Stimulated activated naive CD8-positive, alpha-beta T cell treated with anti-CD3 and anti-CD28 coated beads, Interleukin-15, Interleukin-2, amounts not matched to agents 100 U/mL and 50 U/mL, for 24 hours (primary cell): ENCODE measurements around the gene CX3CR1.
"Not testable (repeated sequence)": the region's sequence is repeated elsewhere in the genome, so short reads cannot be mapped to it uniquely, and the experiment has no call there.

ENCODE experiments used
- ATAC-seq: fragments of 150-1000 bp; cut with Tn5 transposase; one replicate; pipeline ENCODE4 v1.10.0; 2021
- DNase-seq: peaks from one replicate; pipeline ENCODE4 v3.0.0; 2021

Gene CX3CR1, protein sequence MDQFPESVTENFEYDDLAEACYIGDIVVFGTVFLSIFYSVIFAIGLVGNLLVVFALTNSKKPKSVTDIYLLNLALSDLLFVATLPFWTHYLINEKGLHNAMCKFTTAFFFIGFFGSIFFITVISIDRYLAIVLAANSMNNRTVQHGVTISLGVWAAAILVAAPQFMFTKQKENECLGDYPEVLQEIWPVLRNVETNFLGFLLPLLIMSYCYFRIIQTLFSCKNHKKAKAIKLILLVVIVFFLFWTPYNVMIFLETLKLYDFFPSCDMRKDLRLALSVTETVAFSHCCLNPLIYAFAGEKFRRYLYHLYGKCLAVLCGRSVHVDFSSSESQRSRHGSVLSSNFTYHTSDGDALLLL

DNA sequence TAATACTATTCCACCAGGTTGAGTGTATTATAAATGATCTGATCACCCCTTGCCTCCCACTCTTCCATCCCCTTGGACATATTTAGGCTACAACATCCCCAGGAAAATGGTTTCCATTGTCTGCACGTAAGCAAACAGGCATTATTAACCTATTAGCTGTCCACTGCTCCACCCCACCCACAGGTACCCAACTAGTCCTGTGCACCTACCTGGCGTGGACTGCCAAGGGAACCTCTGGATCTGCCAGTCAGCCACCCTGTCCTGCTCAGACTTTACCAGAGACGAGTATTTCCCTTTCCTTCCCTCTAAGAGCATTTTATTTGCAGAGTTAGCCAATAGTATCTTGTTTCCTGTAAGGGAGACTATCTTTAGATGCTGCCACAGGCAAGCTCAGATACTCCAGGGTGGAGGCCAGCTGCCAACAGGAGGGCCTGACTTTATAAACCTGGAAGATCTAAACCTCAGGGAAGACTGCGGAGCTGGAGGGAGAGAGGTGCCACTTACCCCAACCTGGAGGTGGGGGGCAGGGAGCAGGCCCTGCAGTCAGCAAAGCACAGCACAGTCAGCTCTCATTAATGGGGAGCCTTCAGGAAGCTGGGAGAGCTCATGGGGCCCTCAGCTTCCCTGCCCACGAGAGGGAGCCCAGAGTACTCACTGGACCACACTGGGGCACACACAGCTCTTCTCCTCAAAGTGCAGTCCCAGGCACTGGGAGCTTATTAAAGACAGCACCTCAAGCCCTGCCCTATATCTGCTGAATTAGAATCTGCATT is at the start of gene CX3CR1:
TSS of gene CX3CR1 (minus strand) at position 292 of the 773 bp plus-strand sequence. CDS start 13,527 bp downstream, outside the sequence.
- ATAC-seq, result no peak
- no peak for DNase-seq

DNA sequence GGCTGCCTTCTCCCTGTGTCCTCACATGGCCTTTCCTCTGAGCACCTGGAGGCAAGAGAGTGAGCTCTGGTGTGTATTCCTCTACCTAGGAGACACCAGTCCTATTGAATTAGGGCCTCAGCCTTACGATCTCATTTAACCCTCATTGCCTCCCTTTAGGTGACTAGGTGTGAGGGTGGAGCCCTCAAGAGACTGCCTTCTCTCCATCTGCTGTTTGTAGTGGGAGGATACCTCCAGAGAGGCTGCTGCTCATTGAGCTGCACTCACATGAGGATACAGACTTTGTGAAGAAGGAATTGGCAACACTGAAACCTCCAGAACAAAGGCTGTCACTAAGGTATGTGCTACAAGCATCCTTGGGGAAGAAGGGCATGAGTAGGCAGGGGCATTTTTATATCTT is 49.7 kb upstream of the CX3CR1 start, which contains the start of gene CCR8:
TSS of gene CCR8 (plus strand) at position 217 of the 400 bp plus-strand sequence. CDS start 2,623 bp downstream, outside the sequence.
- ATAC-seq (no peak), DNase-seq (no peak)

DNA sequence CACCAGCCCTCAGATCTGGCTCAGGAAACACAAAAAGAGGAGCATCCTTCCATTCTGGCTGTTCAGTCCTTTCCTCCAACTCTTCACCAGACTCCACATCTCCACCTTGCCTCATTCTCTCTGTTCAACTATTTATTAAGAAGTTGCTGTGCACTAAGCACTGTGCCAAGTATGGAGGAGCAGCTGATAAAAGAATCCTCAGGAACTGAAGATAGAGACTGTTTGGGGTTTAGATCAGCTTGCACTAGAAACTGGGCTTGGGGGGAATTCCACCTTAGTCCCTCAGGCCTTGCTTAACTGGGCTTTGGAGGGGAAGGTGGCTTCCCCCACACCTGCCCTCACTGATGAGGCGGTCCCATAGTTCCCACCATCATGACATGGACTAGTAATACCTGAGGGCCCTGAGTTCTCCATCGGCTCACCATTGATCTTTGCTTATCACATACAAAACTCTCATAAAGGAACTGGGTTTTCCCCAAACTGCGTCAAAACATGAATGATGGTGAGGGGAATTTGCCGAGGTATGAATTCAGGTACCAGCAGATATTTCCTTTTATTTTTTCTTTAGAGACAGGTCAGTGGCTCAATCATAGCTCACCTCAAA is 48.0 kb upstream of the CX3CR1 start:
- DNase-seq, result no peak
- ATAC-seq, result peak; percentile 62

DNA sequence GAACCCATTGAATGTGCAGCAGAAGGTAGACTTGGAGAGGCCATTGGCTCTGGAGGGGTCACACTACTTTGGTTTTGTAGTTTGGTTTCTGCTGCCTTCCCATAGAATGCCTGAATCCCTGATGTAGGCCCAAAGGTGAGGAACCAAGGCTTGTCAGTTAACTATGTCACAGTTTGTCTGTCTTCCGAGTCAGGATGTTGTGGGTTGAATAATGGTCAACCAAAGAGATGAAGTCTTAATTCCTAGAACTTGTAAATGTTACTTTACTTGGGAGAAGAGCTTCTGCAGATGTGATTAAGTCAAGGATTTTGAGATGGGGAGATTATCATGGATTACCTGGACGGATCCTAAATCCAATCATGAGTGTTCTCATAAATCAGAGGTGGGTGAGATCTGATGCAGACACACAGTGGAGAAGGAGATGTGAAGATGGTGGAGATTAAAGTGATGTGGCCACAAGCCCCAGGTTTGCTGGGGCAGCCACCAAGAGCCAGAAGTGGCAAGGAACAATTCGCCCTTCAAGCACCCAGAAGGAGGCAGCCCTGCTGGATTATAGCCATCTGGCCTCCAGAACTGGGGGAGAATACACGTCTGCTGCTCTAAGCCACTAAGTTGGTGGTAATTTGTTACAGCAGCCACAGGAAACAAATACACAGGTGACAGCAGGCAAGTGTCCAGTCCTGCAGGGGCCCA is 47.4 kb upstream of the CX3CR1 start:
- ATAC-seq (no peak), DNase-seq (no peak)

DNA sequence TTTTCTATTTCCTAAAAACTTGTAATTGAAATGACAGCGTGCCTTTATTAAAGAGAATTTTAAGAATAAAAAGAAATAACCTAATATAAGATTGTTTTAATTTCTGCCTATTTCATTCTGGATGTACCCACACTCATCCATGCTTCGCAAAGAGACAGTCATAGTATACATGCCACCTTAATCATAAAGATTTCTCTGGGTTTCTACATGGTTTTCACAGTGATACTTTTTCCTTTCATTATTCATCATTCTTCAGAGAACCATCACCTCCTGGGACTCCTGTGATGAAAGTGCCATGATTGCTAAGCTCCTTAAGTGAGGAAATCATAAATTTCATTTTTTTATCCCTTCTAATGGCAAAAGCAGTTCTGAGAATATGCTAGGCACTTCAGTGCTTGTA is 45.4 kb upstream of the CX3CR1 start:
- ATAC-seq (peak; percentile 57), DNase-seq (no peak)

DNA sequence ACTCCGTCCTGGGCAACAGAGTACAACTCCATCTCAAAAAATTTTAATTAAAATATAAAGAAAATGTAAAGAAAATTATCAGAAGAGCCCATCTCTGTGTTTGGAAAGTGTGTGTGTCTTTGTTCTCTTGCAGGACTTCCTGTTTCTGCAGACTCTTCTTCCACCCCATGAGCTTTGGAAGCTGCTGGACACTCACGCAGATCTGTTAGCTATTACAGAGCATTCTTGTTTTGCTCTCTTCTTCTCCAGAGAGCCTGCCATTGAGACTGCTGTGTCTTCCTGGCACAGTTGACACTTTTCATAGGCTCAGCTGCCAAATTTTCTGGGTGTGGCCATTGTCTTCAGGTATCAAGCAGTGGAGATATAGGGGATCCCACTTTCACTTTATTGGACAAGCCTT is 43.7 kb upstream of the CX3CR1 start:
- DNase-seq (no peak), ATAC-seq (no peak)

DNA sequence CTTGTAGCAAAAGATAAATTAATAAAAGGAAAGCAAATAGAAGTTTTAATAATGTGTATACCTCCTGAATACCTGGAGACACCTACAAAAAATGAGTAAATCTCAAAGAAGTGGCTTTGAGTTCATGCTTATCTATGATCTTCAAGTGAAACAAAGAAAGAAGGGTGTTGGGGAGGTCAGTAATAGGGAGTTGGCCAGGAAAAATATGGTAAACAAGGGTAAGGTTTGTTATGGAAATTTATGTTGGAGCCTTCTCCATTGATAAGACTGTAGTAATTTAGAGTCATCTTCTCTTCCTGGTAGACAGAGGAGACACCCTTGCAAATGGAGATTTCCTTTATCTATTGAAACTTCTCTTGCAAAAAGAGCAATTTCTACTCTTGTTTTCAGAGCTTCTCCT is 43.1 kb upstream of the CX3CR1 start:
- no peak for DNase-seq
- ATAC-seq, result no peak

DNA sequence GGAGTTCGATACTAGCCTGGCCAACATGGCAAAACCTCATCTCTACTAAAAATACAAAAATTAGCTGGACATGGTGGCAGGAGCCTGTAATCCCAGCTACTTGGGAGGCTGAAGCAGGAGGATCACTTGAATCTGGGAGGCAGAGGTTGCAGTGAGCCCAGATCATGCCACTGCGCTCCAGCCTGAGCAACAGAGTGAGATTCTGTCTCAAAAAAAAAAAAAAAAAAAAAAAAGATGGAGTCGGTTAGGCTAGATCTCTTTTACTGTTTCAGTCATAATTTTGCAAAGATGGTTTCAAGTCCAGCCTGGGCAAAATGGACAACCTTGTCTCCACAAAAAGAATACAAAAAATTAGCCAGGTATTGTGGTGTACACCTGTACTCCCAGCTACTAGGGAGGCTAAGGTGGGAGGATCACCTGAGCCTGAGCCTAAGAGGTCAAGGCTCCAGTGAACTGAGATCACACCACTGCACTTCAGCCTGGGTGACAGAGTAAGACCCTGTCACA is 42.4 kb upstream of the CX3CR1 start:
- not testable (repeated sequence) for ATAC-seq, DNase-seq

DNA sequence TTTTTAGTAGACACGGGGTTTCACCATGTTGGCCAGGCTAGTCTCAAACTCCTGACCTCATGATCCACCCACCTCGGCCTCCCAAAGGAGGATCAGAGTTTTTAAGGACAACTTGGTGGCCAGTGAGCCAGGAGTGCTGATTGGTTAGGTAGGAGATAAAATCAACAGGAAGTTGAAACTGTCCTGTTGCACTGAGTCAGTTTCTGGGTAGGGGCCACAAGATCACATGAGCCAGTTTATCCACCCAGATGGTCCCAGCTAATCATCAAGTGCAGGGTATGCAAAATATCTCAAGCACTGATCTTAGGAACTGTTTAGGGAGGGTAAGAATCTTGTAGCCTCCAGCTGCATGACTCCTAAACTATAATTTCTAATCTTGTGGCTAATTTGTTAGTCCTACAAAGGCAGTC is 41.7 kb upstream of the CX3CR1 start:
- DNase-seq, result not testable (repeated sequence)
- ATAC-seq, result peak; percentile 74

DNA sequence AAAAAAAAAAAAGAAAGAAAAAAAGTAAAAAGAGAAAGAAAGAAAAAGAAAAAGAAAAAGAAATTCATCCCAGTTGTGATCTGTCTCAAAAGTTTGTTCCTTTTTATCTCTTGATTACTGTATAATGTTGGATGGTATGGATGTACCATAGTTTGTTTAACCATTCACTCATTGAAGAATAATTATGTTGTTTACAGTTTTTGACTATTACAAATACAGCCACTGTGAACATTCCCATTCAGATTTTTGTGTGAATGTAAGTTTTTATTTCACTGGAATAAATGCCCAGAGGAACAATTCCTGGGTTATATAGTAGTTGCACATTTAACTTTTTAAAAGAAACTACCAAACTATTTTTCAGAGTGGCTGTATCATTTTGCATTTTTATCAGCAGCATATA is 39.4 kb upstream of the CX3CR1 start:
- ATAC-seq (no peak), DNase-seq (no peak)

DNA sequence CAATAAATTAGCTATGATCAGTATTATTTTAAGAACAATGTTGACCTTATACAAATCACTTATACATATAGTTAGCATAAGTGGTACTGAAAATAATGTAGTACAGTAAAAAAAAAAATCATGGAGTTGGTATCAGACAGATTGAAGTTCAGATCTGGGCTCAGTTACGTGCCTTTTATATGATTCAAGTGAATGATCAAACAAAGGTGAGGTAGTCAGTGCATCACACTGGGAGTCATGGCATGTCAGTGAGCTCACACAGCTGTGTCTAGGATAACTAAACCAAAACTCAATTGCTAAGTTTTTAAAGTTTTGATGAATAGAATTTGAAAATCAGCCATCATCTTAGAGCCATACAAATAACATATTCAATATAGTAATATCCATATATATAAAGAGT is 38.5 kb upstream of the CX3CR1 start:
- ATAC-seq (no peak), DNase-seq (no peak)

DNA sequence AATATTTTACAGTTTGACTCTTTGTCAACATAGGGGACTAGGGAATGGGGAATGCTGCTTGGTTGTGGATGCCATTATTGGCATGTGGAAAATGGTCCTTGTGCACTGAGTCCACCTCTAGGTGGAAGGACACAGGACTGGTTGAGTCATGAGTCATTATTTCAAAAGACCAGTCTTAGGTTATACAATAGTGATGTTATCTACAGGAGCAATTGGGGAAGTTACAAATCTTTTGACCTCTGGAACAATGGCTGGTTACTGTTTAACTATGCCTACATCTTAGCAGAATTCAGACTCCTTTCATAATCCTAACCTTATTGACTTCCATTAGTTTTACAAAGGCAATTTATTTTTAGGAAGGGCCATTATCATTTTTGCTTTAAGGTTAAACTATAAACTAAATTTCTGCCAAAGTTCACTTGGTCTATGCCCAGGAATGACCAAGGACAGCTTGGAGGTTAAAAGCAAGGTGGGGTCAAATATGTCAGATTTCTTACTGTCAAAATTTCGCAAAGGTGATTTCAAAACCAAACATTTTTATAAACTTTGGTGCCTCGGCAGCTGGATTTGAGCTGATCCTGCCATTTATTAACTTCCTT is 37.8 kb upstream of the CX3CR1 start:
- no peak for DNase-seq
- ATAC-seq, result no peak

DNA sequence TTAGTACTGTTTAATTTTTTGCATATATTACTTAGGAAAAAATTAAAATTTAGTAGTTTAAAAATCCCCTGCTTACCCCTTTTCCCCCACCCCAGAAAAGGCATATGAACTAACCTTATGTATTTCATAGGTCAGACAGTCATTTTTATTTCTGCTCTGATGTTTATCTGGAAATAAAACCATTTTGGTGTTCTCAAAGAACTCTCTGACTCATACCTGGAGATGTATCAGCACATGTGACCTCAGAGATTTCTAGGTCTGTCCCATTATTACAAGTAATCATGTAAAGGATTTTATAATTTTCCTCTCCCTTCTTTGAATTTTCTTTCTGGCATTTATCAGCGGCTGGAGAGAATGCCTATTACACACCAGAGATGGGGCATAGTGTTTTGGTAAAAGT is 35.6 kb upstream of the CX3CR1 start:
- peak; percentile 63 for ATAC-seq
- DNase-seq, result no peak

DNA sequence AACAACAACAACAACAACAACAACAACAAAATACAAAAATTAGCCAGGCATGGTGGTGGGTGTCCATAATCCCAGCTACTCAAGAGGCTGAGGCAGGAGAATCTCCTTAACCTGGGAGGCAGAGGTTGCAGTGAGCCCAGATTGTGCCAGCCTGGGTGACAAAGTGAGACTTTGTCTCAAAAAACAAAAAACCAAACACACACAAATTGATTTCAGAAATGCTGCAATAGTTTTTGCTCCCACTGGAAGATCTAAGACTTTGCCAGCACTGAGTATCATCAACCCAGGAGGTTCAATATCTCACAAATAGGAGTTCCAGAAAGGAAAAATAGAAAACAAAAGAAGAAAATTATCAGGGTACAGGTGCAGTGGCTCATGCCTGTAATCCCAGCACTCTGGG is 33.5 kb upstream of the CX3CR1 start:
- no peak for DNase-seq
- no peak for ATAC-seq

DNA sequence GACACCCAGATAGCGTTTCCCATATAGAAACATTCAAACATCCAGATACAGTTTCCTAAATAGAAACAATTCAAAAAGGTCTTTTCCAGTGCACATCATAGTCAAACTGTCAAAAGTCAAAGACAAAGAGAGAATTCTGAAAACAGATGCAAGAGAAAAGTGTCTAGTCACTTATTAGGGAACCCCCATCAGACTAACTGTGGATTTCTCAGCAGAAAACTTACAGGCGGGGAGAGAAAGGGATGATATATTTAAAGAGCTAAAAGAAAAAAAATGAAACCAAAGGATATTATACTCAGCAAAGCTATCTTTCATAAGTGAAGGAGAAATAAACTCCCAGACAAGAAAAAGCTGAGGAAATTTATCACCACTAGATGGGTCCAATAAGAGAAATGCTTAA is 22.3 kb upstream of the CX3CR1 start:
- ATAC-seq, result no peak
- DNase-seq, result no peak

DNA sequence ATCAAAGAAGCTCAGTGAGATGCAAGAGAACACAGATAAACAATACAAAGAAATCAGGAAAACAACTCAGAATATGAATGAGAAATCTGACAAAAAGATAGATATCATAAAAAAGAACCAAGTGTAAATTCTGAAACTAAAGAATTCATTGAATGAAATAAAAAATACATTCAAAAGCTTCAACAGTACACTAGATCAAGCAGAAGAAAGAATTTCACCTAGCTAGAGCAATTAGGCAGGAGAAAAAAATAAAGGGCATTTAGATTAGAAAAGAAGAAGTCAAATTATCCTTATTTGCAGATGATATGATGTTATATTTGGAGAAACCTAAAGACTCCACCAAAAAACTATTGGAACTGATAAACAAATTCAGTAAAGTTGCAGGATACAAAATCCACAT is 19.4 kb upstream of the CX3CR1 start:
- no peak for ATAC-seq
- DNase-seq, result no peak

DNA sequence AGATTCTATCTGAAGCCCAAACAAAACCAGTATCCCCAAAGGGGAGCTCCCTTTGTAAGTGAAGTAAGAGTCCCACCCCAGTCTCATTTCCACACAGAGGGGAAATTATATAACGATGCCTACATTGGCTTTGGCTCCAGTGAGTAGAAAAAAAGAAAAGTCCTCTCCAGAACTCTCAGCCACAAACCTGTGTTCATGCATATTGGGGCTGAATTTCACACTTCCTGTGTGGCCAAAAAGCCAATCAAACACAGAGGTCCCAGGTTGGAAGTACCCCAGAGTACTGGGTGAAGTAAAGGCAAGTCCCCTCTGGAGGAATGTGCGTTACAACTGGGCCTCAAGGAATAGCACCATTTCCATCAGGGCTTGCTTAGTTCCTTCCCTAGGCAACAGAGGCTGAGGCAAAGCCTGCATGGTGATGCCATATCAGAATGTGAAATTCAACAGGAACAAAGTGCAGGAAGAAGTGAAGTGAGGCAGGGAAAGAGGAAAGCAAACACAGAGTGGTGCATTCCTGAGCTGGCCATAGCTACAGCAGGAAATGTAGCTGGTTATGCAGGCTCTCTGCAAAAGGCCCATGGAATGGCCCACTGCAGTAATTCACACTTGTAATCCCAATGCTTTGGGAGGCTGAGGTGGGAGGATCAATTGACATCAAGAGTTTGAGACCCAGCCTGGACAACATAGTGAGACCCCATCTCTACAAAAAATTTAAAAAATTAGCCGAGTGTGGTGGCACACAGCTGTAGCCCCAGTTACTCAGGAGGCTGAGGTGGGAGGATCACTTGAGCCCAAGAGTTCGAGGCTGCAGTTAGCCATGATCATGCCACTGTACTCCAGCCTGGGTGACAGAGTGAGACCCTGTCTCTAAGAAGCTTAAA is 16.6 kb upstream of the CX3CR1 start:
- ATAC-seq, result no peak
- DNase-seq, result no peak

DNA sequence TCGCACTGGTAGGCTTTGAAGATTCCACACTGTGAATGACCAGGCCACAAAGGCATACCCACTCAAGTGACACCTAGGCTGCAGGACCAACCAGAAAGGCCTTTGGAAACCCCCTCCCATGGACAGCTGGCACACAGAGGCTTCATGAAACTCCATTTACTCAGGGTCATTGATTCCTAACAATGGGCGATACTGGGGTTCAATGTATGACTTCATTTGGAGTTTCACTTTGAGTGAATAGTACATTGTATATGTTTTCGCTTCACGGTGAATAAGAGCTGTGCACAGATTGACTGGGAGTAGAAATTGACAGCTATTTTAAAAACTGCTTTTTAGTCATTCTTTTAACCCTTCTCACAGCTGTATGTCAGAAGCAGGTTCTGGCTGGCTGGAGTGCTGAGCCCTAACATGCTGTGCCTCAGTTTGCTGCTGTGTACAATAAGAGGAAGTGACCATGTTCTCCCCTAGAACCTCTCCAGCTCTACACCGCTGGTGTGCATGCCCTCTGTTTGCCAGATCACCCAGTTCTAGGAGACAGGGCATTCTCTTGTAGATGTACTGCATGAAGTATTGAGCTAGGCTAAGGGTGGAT is 15.4 kb upstream of the CX3CR1 start:
- no peak for DNase-seq
- peak; percentile 10 for ATAC-seq

DNA sequence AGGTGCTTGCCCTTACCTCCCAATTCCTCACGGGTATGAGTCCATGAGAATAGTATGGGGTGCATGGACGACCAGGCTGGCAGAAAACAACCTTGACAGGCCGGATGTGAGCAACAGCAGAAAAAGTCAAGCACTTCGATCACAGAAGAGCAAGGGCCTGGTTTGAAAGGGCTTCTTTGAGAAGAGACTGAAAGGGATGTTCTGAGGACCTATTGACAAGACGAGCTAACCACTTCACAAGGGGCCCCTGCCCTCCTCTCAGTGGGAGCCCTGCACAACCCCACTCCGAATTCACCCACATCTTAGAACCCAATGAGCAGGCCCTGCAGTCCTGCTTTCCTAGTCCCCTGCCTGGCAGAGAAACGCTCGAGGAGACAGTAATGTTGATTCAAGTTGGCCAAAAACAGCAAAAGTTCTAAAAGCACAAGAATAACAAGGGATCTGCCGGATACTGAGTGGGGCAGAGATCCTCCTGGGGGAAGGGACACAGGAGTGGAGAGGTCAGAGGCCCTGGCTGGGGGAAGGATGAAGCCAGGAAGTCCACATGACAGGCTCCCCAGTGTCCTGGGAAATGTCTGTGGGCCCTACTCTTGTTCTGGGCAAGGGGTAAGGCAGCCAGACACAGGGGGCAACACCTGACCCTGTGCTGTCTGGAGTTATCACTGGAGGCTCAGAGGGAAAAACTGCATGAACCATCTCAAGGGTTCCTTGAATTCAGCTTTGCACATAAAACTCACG is 14.8 kb upstream of the CX3CR1 start:
- DNase-seq, result no peak
- no peak for ATAC-seq

DNA sequence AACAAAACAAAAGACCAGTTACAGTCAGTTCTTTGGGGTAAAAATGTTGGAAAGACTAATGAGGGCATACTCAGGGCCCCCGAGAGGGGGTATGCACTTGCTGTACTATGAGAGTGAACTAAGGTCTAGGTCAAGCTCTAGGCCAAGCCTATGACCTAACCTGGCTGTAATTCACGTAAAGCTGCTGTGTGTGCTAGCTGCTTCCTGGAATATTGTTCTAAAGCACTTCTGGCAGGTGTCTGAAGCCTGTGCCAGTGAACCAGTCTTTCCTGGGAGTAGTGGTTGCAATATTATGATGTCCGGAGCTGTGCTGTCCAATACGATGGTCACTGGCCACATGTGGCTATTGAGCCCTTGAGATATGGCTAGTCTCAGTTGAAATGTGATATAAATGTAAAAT is 13.1 kb upstream of the CX3CR1 start:
- DNase-seq, result no peak
- ATAC-seq, result no peak
